HepG2 (cell line): Measurements from ENCODE around the gene PPP6R2. TPM values are rescaled to one million over a fixed set of nuclear protein-coding genes. Genes with fewer than 3 reads are reported as not detected.

Experiments
- AGO2 ChIP-seq: fragments of 200-400 bp; formaldehyde crosslinking; optimal IDR thresholded peaks from 2 replicates; pipeline ENCODE3; 2017; ENCODE audit warnings: mild to moderate bottlenecking, low read depth, low read length, moderate library complexity
- ARHGAP35 ChIP-seq: sonication (generic); formaldehyde crosslinking; IDR thresholded peaks from 2 replicates; pipeline ENCODE4 v1.9.0; 2022; ENCODE audit warnings: mild to moderate bottlenecking, inconsistent platforms, moderate library complexity, missing genetic modification reagents, borderline replicate concordance
- CHCHD3 ChIP-seq: sonication (generic); formaldehyde crosslinking; IDR thresholded peaks from 2 replicates; pipeline ENCODE4 v1.8.0; 2022; ENCODE audit warnings: mild to moderate bottlenecking, missing genetic modification reagents, moderate library complexity
- CREM ChIP-seq, 2 experiments: sonication (generic) in 1 of 2; formaldehyde crosslinking in 1 of 2; IDR thresholded peaks; 2 replicates each; pipeline versions ENCODE4 v1.4.0 to v1.6.1; 2016 to 2020; ENCODE audit warnings: antibody characterized with exemption in 1 of 2, mild to moderate bottlenecking in 1 of 2, missing genetic modification reagents in 1 of 2
- CSRNP1 ChIP-seq: sonication (generic); formaldehyde crosslinking; IDR thresholded peaks from 2 replicates; pipeline ENCODE4 v1.8.1; 2023; ENCODE audit warnings: mild to moderate bottlenecking, missing genetic modification reagents
- FOXA3 ChIP-seq: IDR thresholded peaks from 2 replicates; pipeline ENCODE4 v1.6.1; 2016; ENCODE audit warnings: missing genetic modification reagents, missing compliant biosample characterization
- GATAD2A ChIP-seq: IDR thresholded peaks from 2 replicates; pipeline ENCODE4 v1.6.1; 2016
- MAFF ChIP-seq: IDR thresholded peaks from 2 replicates; pipeline ENCODE4 v1.6.1; 2011; ENCODE audit warnings: low read depth, low read length, improper control_type of control experiment
- PAXIP1 ChIP-seq: sonication (generic); formaldehyde crosslinking; conservative IDR thresholded peaks from 2 replicates; pipeline ENCODE4 v1.4.0; 2020; ENCODE audit warnings: mild to moderate bottlenecking, missing genetic modification reagents, moderate library complexity
- SMYD3 ChIP-seq: sonication (generic); formaldehyde crosslinking; IDR thresholded peaks from 2 replicates; pipeline ENCODE4 v1.8.1; 2023; ENCODE audit warnings: mild to moderate bottlenecking, missing genetic modification reagents
- UBTF ChIP-seq: sonication (generic); formaldehyde crosslinking; IDR thresholded peaks from 2 replicates; pipeline ENCODE4 v1.4.0; 2020; ENCODE audit warnings: mild to moderate bottlenecking, missing genetic modification reagents
- ZBTB21 ChIP-seq: sonication (generic); formaldehyde crosslinking; IDR thresholded peaks from 2 replicates; pipeline ENCODE4 v1.4.0; 2020; ENCODE audit warnings: missing genetic modification reagents
- ZFX ChIP-seq: sonication (generic); formaldehyde crosslinking; IDR thresholded peaks from 2 replicates; pipeline ENCODE4 v1.4.0; 2020; ENCODE audit warnings: mild to moderate bottlenecking, low read depth, missing genetic modification reagents, moderate library complexity
- ZNF543 ChIP-seq: sonication (generic); formaldehyde crosslinking; IDR thresholded peaks from 2 replicates; pipeline ENCODE4 v1.4.0; 2020; ENCODE audit warnings: mild to moderate bottlenecking, missing genetic modification reagents
- ZNF556 ChIP-seq: sonication (generic); formaldehyde crosslinking; IDR thresholded peaks from 2 replicates; pipeline ENCODE4 v1.4.0; 2020; ENCODE audit warnings: mild to moderate bottlenecking, missing genetic modification reagents, borderline replicate concordance
- ZNF563 ChIP-seq: sonication (generic); formaldehyde crosslinking; IDR thresholded peaks from 2 replicates; pipeline ENCODE4 v1.8.0; 2022; ENCODE audit warnings: mild to moderate bottlenecking, moderate library complexity, missing genetic modification reagents
- ZNF574 ChIP-seq: sonication (generic); formaldehyde crosslinking; IDR thresholded peaks from 2 replicates; pipeline ENCODE4 v1.4.0; 2020; ENCODE audit warnings: missing genetic modification reagents
- ZNF580 ChIP-seq: IDR thresholded peaks from 2 replicates; pipeline ENCODE4 v1.6.1; 2016; ENCODE audit warnings: low read depth, borderline replicate concordance
- polyA plus RNA-seq, 8 experiments: library from polyadenylated mRNA; depleted of rRNA in 3 of 8; stranded (reverse) in 7 of 8; unstranded in 1 of 8; fragments of >200 nt; fragmentation: Illumina TruSeq in 4 of 8; extraction: Trizol in 4 of 8; gene quantifications; 2 replicates each; pipeline versions ENCODE4 v1.2.1 to v1.2.3, GENCODE V29; 2011 to 2016; ENCODE audit warnings: low read depth in 4 of 8, missing spikeins in 1 of 8, mixed read lengths in 1 of 8; ENCODE audit not compliant: insufficient read depth in 1 of 8
- total RNA-seq, 5 experiments: library from RNA; depleted of rRNA; stranded (reverse); fragments of >200 nt; fragmentation: Illumina TruSeq; extraction: Trizol; gene quantifications; 2 replicates each; pipeline ENCODE4 v1.2.3, GENCODE V29; 2016; ENCODE audit warnings: low read depth in 1 of 5

Gene PPP6R2
- total and polyA plus RNA-seq, 2 of the 13 experiments (the other 11 are each of a cell fraction or from before 2014, with no cell fraction given), result 55.0 to 102 TPM

GRCh38 chr22:50296658-50297490 lies 46.3 kb upstream of the PPP6R2 start (continued):
- TF ChIP-seq ZFX (CRISPR knock-in tag) (peak; percentile 12), ZNF574 (0 out of 2 replicates have a peak, but pooled peaks have one; percentile 15), AGO2 (peak; percentile 32), MAFF (no peak), FOXA3 (CRISPR knock-in tag) (no peak), CHCHD3 (CRISPR knock-in tag) (no peak), ZNF556 (CRISPR knock-in tag) (0 out of 2 replicates have a peak, but pooled peaks have one; percentile 36), PAXIP1 (peak; percentile 59), ZNF543 (no peak; the same call in 1 of the 2 replicates), CSRNP1 (CRISPR knock-in tag) (no peak), SMYD3 (CRISPR knock-in tag) (no peak), ZNF563 (CRISPR knock-in tag) (no peak), ARHGAP35 (CRISPR knock-in tag) (no peak), ZBTB21 (CRISPR knock-in tag) (no peak), UBTF (CRISPR knock-in tag) (peak; percentile 72; the same call in 1 of the 2 replicates), ZNF580 (no peak), CREM (IDR thresholded peaks at IDR 0.05) (no peak), CREM (CRISPR knock-in tag; IDR thresholded peaks at IDR 0.05) (no peak), GATAD2A (CRISPR knock-in tag) (no peak)
